HEK293T (cell line): ENCODE data around the gene FLRT3.

Experiments
- FOXM1 ChIP-seq: fragments of 450-650 bp; IDR thresholded peaks from 2 replicates; pipeline ENCODE4 v1.6.1; 2017; ENCODE audit warnings: mild to moderate bottlenecking, borderline replicate concordance
- SP1 ChIP-seq: fragments of 450-650 bp; IDR thresholded peaks from 2 replicates; pipeline ENCODE4 v1.6.1; 2017
- ZNF384 ChIP-seq: fragments of 450-650 bp; IDR thresholded peaks from 2 replicates; pipeline ENCODE4 v1.6.1; 2016
- TF ChIP-seq, protein P1 (sequence below): fragments of 450-650 bp; IDR thresholded peaks from 2 replicates; pipeline ENCODE4 v1.6.1; 2016

DNA sequence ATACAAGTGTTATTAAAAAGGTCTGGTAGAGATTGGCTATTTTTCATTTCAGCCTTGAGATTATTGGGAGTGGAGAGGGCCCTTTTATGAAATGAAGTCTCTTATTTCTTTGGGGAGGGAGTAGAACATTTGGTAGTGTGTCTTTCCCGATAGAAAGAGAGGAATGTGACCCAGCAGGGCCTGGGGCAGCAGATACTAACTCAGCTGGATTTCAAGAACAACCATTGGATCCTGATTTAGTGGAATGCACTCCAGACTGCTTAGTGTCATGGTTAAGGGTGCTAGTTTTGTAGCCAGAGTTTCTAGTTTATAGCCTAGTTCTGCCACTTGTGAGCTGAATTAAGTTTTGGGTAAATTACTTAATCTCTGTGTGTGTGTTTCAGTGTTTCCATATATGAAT is 18.4 kb upstream of the FLRT3 start:
- TF ChIP-seq ZNF384 (no peak), SP1 (no peak), FOXM1 (no peak)
- TF ChIP-seq, protein P1, sequence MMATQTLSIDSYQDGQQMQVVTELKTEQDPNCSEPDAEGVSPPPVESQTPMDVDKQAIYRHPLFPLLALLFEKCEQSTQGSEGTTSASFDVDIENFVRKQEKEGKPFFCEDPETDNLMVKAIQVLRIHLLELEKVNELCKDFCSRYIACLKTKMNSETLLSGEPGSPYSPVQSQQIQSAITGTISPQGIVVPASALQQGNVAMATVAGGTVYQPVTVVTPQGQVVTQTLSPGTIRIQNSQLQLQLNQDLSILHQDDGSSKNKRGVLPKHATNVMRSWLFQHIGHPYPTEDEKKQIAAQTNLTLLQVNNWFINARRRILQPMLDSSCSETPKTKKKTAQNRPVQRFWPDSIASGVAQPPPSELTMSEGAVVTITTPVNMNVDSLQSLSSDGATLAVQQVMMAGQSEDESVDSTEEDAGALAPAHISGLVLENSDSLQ, result no peak
